GM19193 (cell line): ENCODE data around the gene KAT8.

ENCODE experiments used
- POLR2A ChIP-seq: IDR thresholded peaks from 4 replicates; pipeline ENCODE4 v1.6.1; 2011; ENCODE audit not compliant: insufficient read depth, insufficient read length; ENCODE audit errors: extremely low read depth

Gene KAT8

DNA sequence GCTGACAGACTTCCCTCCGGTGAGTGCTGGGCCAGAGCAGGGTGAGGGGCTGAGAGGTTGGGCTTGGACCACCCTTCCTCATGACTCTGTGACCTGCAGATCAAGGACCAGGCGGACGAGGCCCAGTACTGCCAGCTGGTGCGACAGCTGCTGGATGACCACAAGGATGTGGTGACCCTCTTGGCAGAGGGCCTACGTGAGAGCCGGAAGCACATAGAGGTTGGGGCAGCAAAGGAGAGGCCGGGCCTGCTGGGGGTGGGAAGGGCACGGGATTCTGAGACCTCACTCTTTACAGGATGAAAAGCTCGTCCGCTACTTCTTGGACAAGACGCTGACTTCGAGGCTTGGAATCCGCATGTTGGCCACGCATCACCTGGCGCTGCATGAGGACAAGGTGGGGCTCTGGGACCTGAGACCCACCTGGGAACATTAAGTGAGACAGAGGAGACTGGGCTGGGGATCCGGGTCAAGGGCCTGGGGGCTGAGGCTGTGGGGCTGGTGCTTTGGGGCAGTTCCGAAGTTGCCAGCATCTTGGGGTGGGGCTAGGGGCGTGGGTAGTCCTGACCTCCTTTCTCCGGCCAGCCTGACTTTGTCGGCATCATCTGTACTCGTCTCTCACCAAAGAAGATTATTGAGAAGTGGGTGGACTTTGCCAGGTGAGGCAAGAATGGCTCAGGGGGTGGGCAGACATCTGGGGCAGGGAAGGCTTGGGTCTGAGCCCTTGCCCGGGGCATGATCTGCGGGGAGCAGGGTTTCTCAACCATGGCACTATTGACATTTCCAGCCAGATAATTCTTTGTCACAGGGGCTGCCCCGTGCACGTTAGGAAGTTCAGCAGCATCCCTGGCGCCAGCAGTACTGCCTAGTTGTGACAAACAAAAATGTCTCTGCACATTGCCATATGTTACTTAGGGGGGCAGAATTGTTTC lies 7.1 kb upstream of the KAT8 start:
- TF ChIP-seq POLR2A: no peak

GRCh38 chr16:31111881-31112466 lies 5.5 kb upstream of the KAT8 start:
- TF ChIP-seq POLR2A: no peak

DNA sequence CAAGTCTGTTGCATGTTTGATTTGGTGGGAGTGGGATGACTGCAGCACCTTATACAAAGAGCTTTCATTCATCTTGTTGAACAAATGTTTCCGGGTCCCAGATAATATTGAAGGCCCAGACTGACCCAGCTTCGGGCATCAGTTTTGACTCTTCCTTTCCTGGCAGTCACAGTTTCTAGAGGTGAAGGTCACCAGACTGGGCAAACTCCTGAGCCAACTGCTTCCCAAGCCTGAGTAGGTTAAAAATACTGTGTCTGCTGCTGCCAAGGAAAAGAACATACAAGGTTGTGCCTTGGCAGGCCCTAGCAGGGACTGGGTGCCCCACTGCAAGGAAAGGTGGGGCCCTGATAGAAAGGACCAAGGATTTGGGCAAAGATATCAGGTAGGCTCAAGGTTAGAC lies 4.8 kb upstream of the KAT8 start:
- TF ChIP-seq POLR2A: no peak

- TF ChIP-seq POLR2A: no peak
Observed at GRCh38 chr16:31113121-31114120, 4.0 kb upstream of the KAT8 start.

DNA sequence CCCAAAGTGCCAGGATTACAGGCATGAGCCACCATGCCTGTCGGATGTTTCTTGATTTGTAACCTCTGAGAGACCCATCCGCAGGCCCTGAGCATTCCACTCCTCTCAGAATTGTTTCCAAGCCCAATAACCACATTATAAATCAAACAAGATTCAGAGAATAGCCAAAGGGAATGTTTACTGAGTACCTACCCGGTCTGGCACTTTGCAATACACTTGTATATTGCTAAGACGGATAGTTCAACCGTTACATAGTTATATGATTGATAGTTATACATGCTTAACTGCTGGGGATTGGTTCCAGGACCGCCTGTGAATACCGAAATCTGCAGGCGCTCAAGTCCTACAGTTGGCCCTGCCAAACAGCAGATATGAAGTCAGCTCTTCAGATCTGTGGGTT lies 3.0 kb upstream of the KAT8 start:
- no peak for TF ChIP-seq POLR2A

DNA sequence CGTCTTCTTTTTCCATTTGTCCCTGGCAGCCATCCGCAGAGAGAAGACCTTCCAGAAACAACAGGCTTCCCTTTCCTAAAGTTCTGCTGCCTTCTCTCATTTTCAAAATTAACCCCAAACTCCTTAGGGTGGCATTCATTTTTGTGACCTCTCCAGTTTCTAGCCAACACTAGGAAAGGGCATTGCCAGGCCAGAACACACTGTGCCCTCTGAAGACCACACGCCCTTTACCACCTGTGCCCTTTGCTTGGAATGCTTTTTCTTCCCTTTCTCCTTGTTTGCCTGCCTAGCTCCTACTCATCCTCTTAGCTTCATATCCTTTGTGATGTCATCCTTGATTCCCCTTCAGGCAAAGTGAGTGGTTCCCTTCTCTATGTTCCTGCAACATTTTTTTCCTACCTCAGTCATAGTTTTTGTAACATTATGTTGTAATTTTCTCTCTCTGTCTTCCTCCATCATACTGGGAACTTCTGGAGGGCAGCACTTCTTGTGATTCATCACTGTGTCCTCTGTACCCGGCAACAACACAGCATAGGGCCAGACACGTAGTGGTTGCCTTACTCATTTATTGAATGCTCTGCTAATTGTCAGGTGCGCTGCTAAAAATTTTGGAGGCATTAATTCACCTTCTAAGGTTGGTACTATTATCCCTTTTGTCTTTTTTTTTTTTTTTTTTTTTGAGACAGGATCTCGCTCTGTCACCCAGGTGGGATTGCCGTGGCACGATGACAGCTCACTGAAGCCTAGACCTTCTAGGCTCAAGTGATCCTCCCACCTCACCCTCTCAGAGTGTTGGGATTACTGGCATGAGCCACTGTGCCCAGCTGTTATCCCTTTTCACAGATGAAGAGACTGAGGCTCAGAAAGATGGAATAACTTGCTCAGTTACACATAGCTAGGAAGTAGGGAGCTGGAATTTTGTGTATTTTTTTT lies 1.0 kb downstream of the KAT8 start:
- TF ChIP-seq POLR2A: no peak

- no peak for TF ChIP-seq POLR2A
Observed at GRCh38 chr16:31120129-31120528, 2.7 kb downstream of the KAT8 start.

DNA sequence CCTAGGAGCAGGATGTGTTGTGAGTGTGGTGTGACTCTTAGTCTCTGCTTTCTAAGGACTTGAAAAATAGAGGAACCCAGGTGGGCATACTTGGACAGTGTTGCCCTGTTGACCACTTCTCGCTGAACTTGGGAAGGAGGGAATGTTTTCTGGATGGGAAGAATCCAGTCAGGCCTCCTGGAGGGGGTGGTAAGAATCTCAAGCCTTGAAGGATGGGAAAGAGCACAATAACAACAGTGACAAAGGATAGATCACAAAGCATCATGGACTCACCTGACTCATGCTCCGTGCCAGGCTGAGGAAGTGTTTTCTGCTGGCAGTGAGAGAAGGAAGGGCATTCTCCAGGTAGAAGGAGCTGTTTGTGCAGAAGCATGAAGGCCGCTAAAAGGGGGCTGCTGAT lies 8.4 kb downstream of the KAT8 start:
- no peak for TF ChIP-seq POLR2A

- TF ChIP-seq POLR2A: no peak
Observed at GRCh38 chr16:31127182-31127581, 9.7 kb downstream of the KAT8 start.

DNA sequence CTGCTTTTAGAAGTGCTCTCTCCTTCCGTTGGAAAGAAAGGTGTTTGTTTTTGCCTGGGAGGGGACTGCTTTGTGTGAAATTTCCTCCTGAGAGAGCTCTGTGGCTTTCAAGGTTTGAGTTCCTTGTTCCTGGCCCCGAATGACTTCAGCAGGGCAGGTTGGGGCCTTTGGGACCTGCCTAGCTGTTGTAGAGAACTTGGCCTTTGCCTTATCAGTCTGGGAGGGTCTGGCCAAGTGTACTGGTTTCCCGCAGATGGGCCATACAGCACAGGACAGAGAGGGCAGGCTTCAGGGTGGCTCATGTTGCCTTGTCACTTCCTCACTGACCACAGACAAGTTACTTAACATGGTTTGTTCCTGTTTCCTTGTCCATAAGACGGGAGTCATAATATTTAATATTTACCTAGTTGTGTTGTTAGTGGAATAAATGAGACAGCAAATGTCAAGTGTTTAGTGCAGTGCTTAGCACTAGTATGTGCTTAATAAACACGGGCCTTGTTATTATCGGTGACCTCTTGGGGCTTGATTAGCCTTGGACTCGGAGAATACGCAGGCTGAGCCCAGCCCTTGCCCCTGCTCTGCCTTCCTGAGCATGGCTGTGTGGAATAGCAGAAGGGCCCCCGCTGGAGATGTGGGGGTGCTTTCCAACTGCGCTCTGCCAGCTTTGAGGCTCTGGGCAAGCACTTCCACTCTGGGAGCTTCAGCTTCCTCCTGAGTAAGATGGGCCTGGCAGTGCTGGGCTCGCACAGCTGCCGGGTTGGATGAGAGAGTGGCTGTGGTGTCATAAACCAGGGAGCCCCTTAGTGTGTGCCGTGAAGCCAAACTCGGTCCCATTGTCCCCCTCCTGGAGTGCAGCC lies 11.5 kb downstream of the KAT8 start:
- no peak for TF ChIP-seq POLR2A

GRCh38 chr16:31129568-31130335 lies 12.3 kb downstream of the KAT8 start:
- no peak for TF ChIP-seq POLR2A

- no peak for TF ChIP-seq POLR2A
Observed at GRCh38 chr16:31130336-31130891, 12.9 kb downstream of the KAT8 start.
